HCT116 (cell line): Measurements from ENCODE around the gene CTNND2. TPM values are rescaled to one million over a fixed set of nuclear protein-coding genes. Genes with fewer than 3 reads are reported as not detected.

ENCODE experiments used
- ATAC-seq: fragments of 200-7000 bp; cut with Tn5 transposase; 2 replicates; pipeline ENCODE4 v1.9.1; 2020; ENCODE audit warnings: mild to moderate bottlenecking, moderate library complexity
- BruUV-seq: library from RNA; stranded (reverse); fragments of 400-500 nt; replicated peaks from 2 replicates; lab custom pipeline; 2021; lab: Mats Ljungman, UMichigan
- CTCF ChIA-PET: fragments of 300-600 bp; sonication (Branson Sonifier 250); formaldehyde crosslinking; loops from one replicate; lab custom pipeline; 2021; ENCODE audit warnings: antibody characterized with exemption; lab: Charles Lee
- POLR2A ChIA-PET: fragments of 300-600, 350-600 bp; sonication (Branson Sonifier 250); formaldehyde crosslinking; loops from one replicate; lab custom pipeline; 2021; ENCODE audit warnings: antibody characterized with exemption; lab: Charles Lee
- RAD21 ChIA-PET, 2 experiments: fragments of 300-600 bp; sonication (Branson Sonifier 250); formaldehyde crosslinking; loops; one replicate each; lab custom pipeline; 2023; ENCODE audit warnings: low total read pairs in 2 of 2; ENCODE audit not compliant: uncharacterized antibody in 2 of 2, unreplicated experiment in 2 of 2, low non-redundant PET in 1 of 2; lab: Charles Lee
- DNase-seq: peaks from one replicate; pipeline ENCODE4 v3.0.0-alpha.2; 2010; ENCODE audit warnings: low read depth, low spot score
- H2AFZ ChIP-seq: fragments of 200-600 bp; shearing (Covaris generic), sonication (generic); 2 replicates; pipeline ENCODE4 v1.6.1; 2017; ENCODE audit warnings: low read depth, mixed run types, mixed read lengths, antibody characterized with exemption, low read length; ENCODE audit not compliant: poor library complexity, severe bottlenecking
- H3K27ac ChIP-seq: 2 replicates; pipeline ENCODE4 v1.5.1; 2012; ENCODE audit warnings: low read depth, low read length
- H3K27me3 ChIP-seq: fragments of 200-600 bp; sonication (generic); 2 replicates; pipeline ENCODE4 v1.6.1; 2016; ENCODE audit warnings: mixed run types, low read length, mixed read lengths; ENCODE audit not compliant: insufficient read depth
- H3K36me3 ChIP-seq, 2 experiments: fragments of 200-500 bp in 1 of 2; fragments of 200-600 bp in 1 of 2; sonication (Bioruptor generic) in 1 of 2; sonication (generic) in 1 of 2; 2 replicates each; pipeline versions ENCODE4 v1.5.1 to v1.6.1; 2014 to 2016; ENCODE audit warnings: low read length in 2 of 2, inconsistent platforms in 1 of 2, mixed read lengths in 1 of 2, mixed run types in 1 of 2; ENCODE audit not compliant: insufficient read depth in 2 of 2, control insufficient read depth in 1 of 2
- H3K4me1 ChIP-seq, 2 experiments: fragments of 200-600 bp in 1 of 2; sonication (generic) in 1 of 2; 2 replicates each; pipeline versions ENCODE4 v1.5.1 to v1.6.1; 2012 to 2017; ENCODE audit warnings: low read length in 2 of 2, inconsistent platforms in 1 of 2, mild to moderate bottlenecking in 1 of 2, mixed read lengths in 1 of 2, mixed run types in 1 of 2, moderate library complexity in 1 of 2; ENCODE audit not compliant: insufficient read depth in 2 of 2, control insufficient read depth in 1 of 2
- H3K4me2 ChIP-seq: fragments of 200-600 bp; sonication (generic); 2 replicates; pipeline ENCODE4 v1.6.1; 2017; ENCODE audit warnings: mixed run types, low read length, mixed read lengths
- H3K4me3 ChIP-seq, 2 experiments: fragments of 200-600 bp in 1 of 2; sonication (generic) in 1 of 2; replicated peaks in 1 of 2; 2 replicates each; pipeline ENCODE4 v1.5.1; 2011 to 2016; ENCODE audit warnings: low read length in 2 of 2, control low read depth in 1 of 2, low read depth in 1 of 2, mild to moderate bottlenecking in 1 of 2, mixed read lengths in 1 of 2, mixed run types in 1 of 2
- H3K79me2 ChIP-seq: fragments of 200-600 bp; sonication (generic); 2 replicates; pipeline ENCODE4 v1.6.1; 2017; ENCODE audit warnings: mild to moderate bottlenecking, mixed run types, low read length, moderate library complexity, mixed read lengths; ENCODE audit not compliant: insufficient read depth
- H3K9ac ChIP-seq: fragments of 200-600 bp; sonication (generic); 2 replicates; pipeline ENCODE4 v1.6.1; 2016; ENCODE audit warnings: low read length, mixed read lengths
- H3K9me2 ChIP-seq: fragments of 200-600 bp; sonication (generic), shearing (Covaris generic); 2 replicates; pipeline ENCODE4 v1.6.1; 2017; ENCODE audit warnings: mixed run types, mild to moderate bottlenecking, moderate library complexity; ENCODE audit not compliant: insufficient read depth
- H3K9me3 ChIP-seq, 2 experiments: fragments of 200-500 bp in 1 of 2; fragments of 200-600 bp in 1 of 2; sonication (Bioruptor generic) in 1 of 2; sonication (generic) in 1 of 2; 2 replicates each; pipeline ENCODE4 v1.6.1; 2014 to 2017; ENCODE audit warnings: low read length in 2 of 2, mixed read lengths in 2 of 2, inconsistent platforms in 1 of 2, low read depth in 1 of 2, mild to moderate bottlenecking in 1 of 2, mixed run types in 1 of 2, moderate library complexity in 1 of 2; ENCODE audit not compliant: control insufficient read depth in 1 of 2, insufficient read depth in 1 of 2
- H4K20me1 ChIP-seq: fragments of 200-600 bp; sonication (generic), shearing (Covaris generic); 2 replicates; pipeline ENCODE4 v1.6.1; 2017; ENCODE audit warnings: mixed run types, mild to moderate bottlenecking, moderate library complexity; ENCODE audit not compliant: insufficient read depth
- CEBPB ChIP-seq: IDR thresholded peaks from 2 replicates; pipeline ENCODE4 v1.6.1; 2012; ENCODE audit warnings: low read depth
- CTCF ChIP-seq, 3 experiments: fragments of 200-600 bp in 1 of 3; sonication (generic) in 1 of 3; IDR thresholded peaks in 2 of 3; conservative IDR thresholded peaks in 1 of 3; 2 replicates each; pipeline ENCODE4 v1.5.1; 2012 to 2017; ENCODE audit warnings: low read depth in 2 of 3, low read length in 2 of 3, antibody characterized with exemption in 1 of 3, borderline replicate concordance in 1 of 3, control low read depth in 1 of 3, mild to moderate bottlenecking in 1 of 3, mixed read lengths in 1 of 3, mixed run types in 1 of 3, moderate library complexity in 1 of 3; ENCODE audit not compliant: insufficient read depth in 1 of 3
- EGR1 ChIP-seq: IDR thresholded peaks from 2 replicates; pipeline ENCODE4 v1.6.1; 2012; ENCODE audit warnings: low read depth
- ELF1 ChIP-seq: IDR thresholded peaks from 2 replicates; pipeline ENCODE4 v1.6.1; 2012; ENCODE audit warnings: low read depth, borderline replicate concordance
- EZH2 ChIP-seq: fragments of 200-600 bp; sonication (generic); IDR thresholded peaks from 2 replicates; pipeline ENCODE4 v1.6.1; 2017; ENCODE audit warnings: antibody characterized with exemption, mixed run types
- FOSL1 ChIP-seq: IDR thresholded peaks from 2 replicates; pipeline ENCODE4 v1.6.1; 2012; ENCODE audit warnings: low read depth
- JUND ChIP-seq: IDR thresholded peaks from 2 replicates; pipeline ENCODE4 v1.6.1; 2012
- POLR2A ChIP-seq: IDR thresholded peaks from 2 replicates; pipeline ENCODE4 v1.7.0; 2011; ENCODE audit warnings: borderline replicate concordance; ENCODE audit not compliant: insufficient read depth, insufficient read length; ENCODE audit errors: extremely low read depth
- POLR2AphosphoS5 ChIP-seq: IDR thresholded peaks from 2 replicates; pipeline ENCODE4 v1.6.1; 2011; ENCODE audit warnings: mild to moderate bottlenecking, low read depth, low read length, moderate library complexity
- RAD21 ChIP-seq: IDR thresholded peaks from 2 replicates; pipeline ENCODE4 v1.6.1; 2012; ENCODE audit warnings: low read depth, mild to moderate bottlenecking
- REST ChIP-seq: IDR thresholded peaks from 2 replicates; pipeline ENCODE4 v1.6.1; 2012; ENCODE audit warnings: low read depth
- SIN3A ChIP-seq: IDR thresholded peaks from 2 replicates; pipeline ENCODE4 v1.6.1; 2012; ENCODE audit warnings: low read depth
- SRF ChIP-seq: IDR thresholded peaks from 2 replicates; pipeline ENCODE4 v1.6.1; 2012; ENCODE audit warnings: low read depth
- TCF7L2 ChIP-seq: IDR thresholded peaks from 2 replicates; pipeline ENCODE4 v1.7.0; 2011; ENCODE audit warnings: borderline replicate concordance, inconsistent platforms; ENCODE audit not compliant: insufficient read depth, insufficient read length; ENCODE audit errors: extremely low read depth
- YY1 ChIP-seq: IDR thresholded peaks from 2 replicates; pipeline ENCODE4 v1.6.1; 2011; ENCODE audit warnings: low read length, low read depth, moderate library complexity, mild to moderate bottlenecking; ENCODE audit not compliant: insufficient replicate concordance; ENCODE audit errors: extremely low read depth
- ZFX ChIP-seq: fragments of 450-650 bp; IDR thresholded peaks from 2 replicates; pipeline ENCODE4 v1.6.1; 2017
- intact Hi-C: fragments of 100-400 bp; cut with micrococcal nuclease; formaldehyde crosslinking; loops from 2 replicates; pipeline ENCODE4 v1.10.0; 2022
- total RNA-seq: library from RNA; stranded (reverse); gene quantifications from one replicate; pipeline ENCODE4 v1.2.1, GENCODE V29; 2021; ENCODE audit not compliant: unreplicated experiment

The CTNND2 gene
- total RNA-seq, 1 experiment from 2014 or later: not detected

GRCh38 chr5:11790201-11790600 lies 114.0 kb downstream of the CTNND2 start:
- RAD21 ChIA-PET: no interaction called here
- CTCF ChIA-PET: no interaction called here
- no peak overlapping the region for H3K9ac ChIP-seq
- BruUV-seq: no TSS peak
- H3K27ac ChIP-seq: no peak overlapping the region
- intact Hi-C loops: no loop called here
- ATAC-seq (no peak), DNase-seq (no peak)
- POLR2A ChIA-PET: no interaction called here
- no peaks in the 10 kb centered on the region for H3K36me3 ChIP-seq
- H3K4me3 ChIP-seq: no peak overlapping the region
- TF ChIP-seq RAD21: no peak
- TF ChIP-seq YY1: no peak
- no peak for TF ChIP-seq FOSL1
- no peak for TF ChIP-seq POLR2AphosphoS5
- no peak overlapping the region for H3K4me2 ChIP-seq
- H3K9me3 ChIP-seq: peaks cover 14 to 21% of the 10 kb centered on the region in 2 experiments; a peak in 2 of 4 replicates
- H2AFZ ChIP-seq: no peak overlapping the region
- H4K20me1 ChIP-seq: no peaks in the 10 kb centered on the region
- H3K9me2 ChIP-seq: no peaks in the 10 kb centered on the region
- no peaks in the 10 kb centered on the region for H3K27me3 ChIP-seq
- no peaks in the 10 kb centered on the region for H3K4me1 ChIP-seq
- H3K79me2 ChIP-seq: no peaks in the 10 kb centered on the region

- RAD21 ChIA-PET: no interaction called here
- Histone ChIP-seq H3K9me2 (no peaks in the 10 kb centered on the region), H3K9me3 (peaks cover 8 to 24% of the 10 kb centered on the region in 2 experiments; a peak in 2 of 4 replicates), H2AFZ (no peak overlapping the region), H3K79me2 (no peaks in the 10 kb centered on the region), H3K4me3 (no peak overlapping the region), H3K36me3 (no peaks in the 10 kb centered on the region), H3K9ac (no peak overlapping the region), H4K20me1 (no peaks in the 10 kb centered on the region), H3K27me3 (no peaks in the 10 kb centered on the region), H3K4me1 (no peaks in the 10 kb centered on the region), H3K4me2 (no peak overlapping the region), H3K27ac (no peak overlapping the region)
- CTCF ChIA-PET: no interaction called here
- TF ChIP-seq SIN3A (no peak), TCF7L2 (no peak), ELF1 (no peak), REST (no peak), EZH2 (no peak), RAD21 (no peak), JUND (no peak), POLR2A (no peak), CEBPB (no peak), CTCF (IDR thresholded peaks at IDR 0.05 in 2 of 3, conservative IDR thresholded peaks at IDR 0.05 in 1 of 3; ENCODE audit: borderline replicate concordance in 1 of 3, insufficient read depth in 1 of 3, low read depth in 2 of 3, low read length in 2 of 3) (no peak), POLR2AphosphoS5 (no peak), EGR1 (no peak), ZFX (no peak), YY1 (no peak), SRF (no peak)
- ATAC-seq (no peak), DNase-seq (no peak)
- intact Hi-C loops: no loop called here
- BruUV-seq: no TSS peak
- POLR2A ChIA-PET: no interaction called here
Observed at GRCh38 chr5:11785771-11786352, 118.4 kb downstream of the CTNND2 start.
